Hepatocyte (in vitro differentiated cells): Measurements from ENCODE around the gene CUX1. TPM values are rescaled to one million over a fixed set of nuclear protein-coding genes. Genes with fewer than 3 reads are reported as not detected.

Experiments
- DNase-seq: peaks from one replicate; pipeline ENCODE4 v3.0.0-alpha.2; 2016; ENCODE audit warnings: low spot score
- H2AFZ ChIP-seq: fragments of 200-600 bp; sonication (generic); 2 replicates; pipeline ENCODE4 v1.6.0; 2016; ENCODE audit warnings: antibody characterized with exemption, mild to moderate bottlenecking
- H3K27ac ChIP-seq: fragments of 200-600 bp; sonication (generic); 2 replicates; pipeline ENCODE4 v1.5.1; 2016; ENCODE audit warnings: mild to moderate bottlenecking
- H3K27me3 ChIP-seq: fragments of 200-600 bp; sonication (generic); 2 replicates; pipeline ENCODE4 v1.6.1; 2016
- H3K36me3 ChIP-seq: fragments of 200-600 bp; sonication (generic); replicated peaks from 2 replicates; pipeline ENCODE4 v1.5.1; 2016; ENCODE audit warnings: low read depth; ENCODE audit not compliant: insufficient read depth
- H3K4me1 ChIP-seq: fragments of 200-600 bp; sonication (generic); 2 replicates; pipeline ENCODE4 v1.5.1; 2016; ENCODE audit warnings: mild to moderate bottlenecking, moderate library complexity; ENCODE audit not compliant: insufficient read depth
- H3K4me2 ChIP-seq: fragments of 200-600 bp; sonication (generic); 2 replicates; pipeline ENCODE4 v1.6.0; 2016
- H3K4me3 ChIP-seq: fragments of 200-600 bp; sonication (generic); 2 replicates; pipeline ENCODE4 v1.5.1; 2016; ENCODE audit warnings: mild to moderate bottlenecking
- H3K79me2 ChIP-seq: fragments of 200-600 bp; sonication (generic); 2 replicates; pipeline ENCODE4 v1.6.0; 2017; ENCODE audit warnings: mild to moderate bottlenecking
- H3K9me2 ChIP-seq: fragments of 200-600 bp; sonication (generic); replicated peaks from 2 replicates; pipeline ENCODE4 v1.6.0; 2017; ENCODE audit warnings: mild to moderate bottlenecking; ENCODE audit not compliant: insufficient read depth
- H3K9me3 ChIP-seq: fragments of 200-600 bp; sonication (generic); 2 replicates; pipeline ENCODE4 v1.5.1; 2016; ENCODE audit warnings: low read depth, mild to moderate bottlenecking
- H4K20me1 ChIP-seq: fragments of 200-600 bp; sonication (generic); 2 replicates; pipeline ENCODE4 v1.6.0; 2016; ENCODE audit warnings: mild to moderate bottlenecking; ENCODE audit not compliant: insufficient read depth, poor library complexity, severe bottlenecking
- EZH2 ChIP-seq: fragments of 200-600 bp; sonication (generic); IDR thresholded peaks from 2 replicates; pipeline ENCODE4 v1.6.1; 2016; ENCODE audit warnings: antibody characterized with exemption, mild to moderate bottlenecking, borderline replicate concordance
- EZH2phosphoT487 ChIP-seq: fragments of 200-600 bp; sonication (generic); IDR thresholded peaks from one replicate; pipeline ENCODE4 v1.6.1; 2018; ENCODE audit warnings: antibody characterized with exemption, mild to moderate bottlenecking, low read depth, moderate library complexity; ENCODE audit not compliant: unreplicated experiment, severe bottlenecking
- WGBS: methylation state at CpG from one replicate; pipeline ENCODE4 v1.1.6; 2016; ENCODE audit warnings: low lambda C conversion rate; ENCODE audit errors: missing lambda C conversion rate; 5-methylcytosine and 5-hydroxymethylcytosine counted together
- polyA plus RNA-seq: library from polyadenylated mRNA; unstranded; fragments of >200 nt; fragmentation: Nextera tagmentation; extraction: Ambion mirVana; gene quantifications from 2 replicates; pipeline ENCODE4 v1.2.1, GENCODE V29; 2016
- total RNA-seq: library from RNA; depleted of rRNA; stranded (reverse); fragments of >200 nt; gene quantifications from 2 replicates; pipeline ENCODE4 v1.2.3, GENCODE V29; 2014
- TF ChIP-seq, protein P1 (sequence below): fragments of 200-600 bp; sonication (generic); IDR thresholded peaks from 2 replicates; pipeline ENCODE4 v1.5.1; 2016; ENCODE audit warnings: antibody characterized with exemption, mild to moderate bottlenecking; ENCODE audit not compliant: poor library complexity

CUX1 gene
- total and polyA plus RNA-seq, 2 experiments from 2014 or later: 60.1 to 76.8 TPM

DNA sequence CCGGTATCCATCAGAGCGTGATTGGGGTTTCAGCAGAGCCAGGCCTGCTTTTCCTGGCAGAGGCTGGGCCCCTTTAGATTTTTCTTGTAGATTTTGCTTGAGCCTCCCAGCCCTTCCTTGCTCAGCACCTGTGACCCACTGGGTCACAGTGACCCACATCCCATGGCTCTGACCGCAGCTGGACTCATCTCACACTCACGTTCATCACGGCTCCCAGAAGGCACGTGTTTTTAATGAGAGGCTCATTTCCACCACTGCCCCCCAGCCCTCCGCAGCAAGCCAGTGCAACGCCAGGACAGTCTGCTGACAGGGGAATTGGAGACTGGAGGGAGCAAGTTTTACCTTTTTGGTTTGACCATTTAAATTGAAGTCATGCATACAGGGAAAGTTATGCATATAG, 155.7 kb downstream of the CUX1 start:
- no peak for TF ChIP-seq EZH2
- TF ChIP-seq EZH2phosphoT487: no peak
- TF ChIP-seq, protein P1, sequence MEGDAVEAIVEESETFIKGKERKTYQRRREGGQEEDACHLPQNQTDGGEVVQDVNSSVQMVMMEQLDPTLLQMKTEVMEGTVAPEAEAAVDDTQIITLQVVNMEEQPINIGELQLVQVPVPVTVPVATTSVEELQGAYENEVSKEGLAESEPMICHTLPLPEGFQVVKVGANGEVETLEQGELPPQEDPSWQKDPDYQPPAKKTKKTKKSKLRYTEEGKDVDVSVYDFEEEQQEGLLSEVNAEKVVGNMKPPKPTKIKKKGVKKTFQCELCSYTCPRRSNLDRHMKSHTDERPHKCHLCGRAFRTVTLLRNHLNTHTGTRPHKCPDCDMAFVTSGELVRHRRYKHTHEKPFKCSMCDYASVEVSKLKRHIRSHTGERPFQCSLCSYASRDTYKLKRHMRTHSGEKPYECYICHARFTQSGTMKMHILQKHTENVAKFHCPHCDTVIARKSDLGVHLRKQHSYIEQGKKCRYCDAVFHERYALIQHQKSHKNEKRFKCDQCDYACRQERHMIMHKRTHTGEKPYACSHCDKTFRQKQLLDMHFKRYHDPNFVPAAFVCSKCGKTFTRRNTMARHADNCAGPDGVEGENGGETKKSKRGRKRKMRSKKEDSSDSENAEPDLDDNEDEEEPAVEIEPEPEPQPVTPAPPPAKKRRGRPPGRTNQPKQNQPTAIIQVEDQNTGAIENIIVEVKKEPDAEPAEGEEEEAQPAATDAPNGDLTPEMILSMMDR: no peak
- peaks cover 80% of the 10 kb centered on the region for H3K79me2 ChIP-seq
- H4K20me1 ChIP-seq: peaks cover 15% of the 10 kb centered on the region
- no peak overlapping the region for H2AFZ ChIP-seq
- H3K36me3 ChIP-seq: no peaks in the 10 kb centered on the region
- no peak overlapping the region for H3K27ac ChIP-seq
- WGBS: 86% methylated on average over 8 of the region's 8 CpGs
- DNase-seq: no peak
- H3K9me2 ChIP-seq: no peaks in the 10 kb centered on the region
- no peaks in the 10 kb centered on the region for H3K9me3 ChIP-seq
- peaks cover 4% of the 10 kb centered on the region for H3K4me1 ChIP-seq
- no peaks in the 10 kb centered on the region for H3K27me3 ChIP-seq
- H3K4me3 ChIP-seq: no peak overlapping the region
- no peak overlapping the region for H3K4me2 ChIP-seq

DNA sequence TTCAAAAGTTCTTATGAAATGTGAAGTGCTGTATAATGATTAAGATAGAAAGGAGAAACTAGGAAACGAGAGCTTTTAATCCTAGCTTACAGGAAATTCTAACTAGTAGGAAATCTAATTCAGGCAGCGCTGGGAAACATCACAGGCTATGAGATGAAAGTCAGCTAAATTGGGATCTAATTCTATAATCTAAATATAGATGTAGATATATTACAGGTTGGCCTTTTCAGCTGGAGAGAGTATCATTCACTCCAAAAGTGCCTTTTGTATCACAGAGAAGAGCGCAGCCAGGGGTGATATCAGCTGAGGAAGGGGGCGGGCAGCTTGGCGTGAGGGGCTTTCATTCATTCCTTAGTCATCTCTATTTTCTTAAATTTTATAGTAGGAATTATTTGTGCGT, 157.0 kb downstream of the CUX1 start:
- Histone ChIP-seq H3K79me2 (peaks cover 81% of the 10 kb centered on the region), H3K9me3 (no peaks in the 10 kb centered on the region), H3K4me3 (no peak overlapping the region), H3K4me2 (no peak overlapping the region), H3K9me2 (no peaks in the 10 kb centered on the region), H3K36me3 (no peaks in the 10 kb centered on the region), H3K27ac (no peak overlapping the region), H4K20me1 (peaks cover 21% of the 10 kb centered on the region), H3K4me1 (peaks cover 4% of the 10 kb centered on the region), H3K27me3 (no peaks in the 10 kb centered on the region), H2AFZ (no peak overlapping the region)
- 90% methylated on average over 6 of the region's 6 CpGs for WGBS
- TF ChIP-seq, protein P1: no peak
- no peak for TF ChIP-seq EZH2
- no peak for TF ChIP-seq EZH2phosphoT487
- no peak for DNase-seq

DNA sequence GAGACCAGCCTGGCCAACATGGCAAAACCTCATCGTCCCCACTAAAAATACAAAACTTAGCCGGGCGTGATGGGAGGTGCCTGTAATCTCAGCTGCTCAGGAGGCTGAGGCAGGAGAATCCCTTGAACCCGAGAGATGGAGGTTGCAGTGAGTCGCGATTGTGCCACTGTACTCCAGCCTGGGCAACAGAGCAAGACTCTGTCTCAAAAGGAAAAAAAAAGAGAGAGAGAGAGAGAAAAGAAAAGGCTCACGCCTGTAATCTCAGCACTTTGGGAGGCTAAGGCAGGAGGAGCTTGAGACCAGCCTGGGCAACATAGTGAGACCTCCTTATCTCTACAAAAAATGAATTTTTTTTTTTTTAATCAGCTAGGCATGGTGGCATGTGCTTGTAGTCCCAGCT, 157.6 kb downstream of the CUX1 start:
- peaks cover 83% of the 10 kb centered on the region for H3K79me2 ChIP-seq

More for the DNA sequence above, 157.6 kb downstream of the CUX1 start:
- Histone ChIP-seq H3K4me1 (peaks cover 4% of the 10 kb centered on the region), H3K9me2 (no peaks in the 10 kb centered on the region), H3K4me3 (no peak overlapping the region), H2AFZ (no peak overlapping the region), H3K9me3 (no peaks in the 10 kb centered on the region), H4K20me1 (peaks cover 20% of the 10 kb centered on the region), H3K27ac (peak overlapping the region; percentile 66), H3K27me3 (no peaks in the 10 kb centered on the region), H3K36me3 (no peaks in the 10 kb centered on the region), H3K4me2 (no peak overlapping the region)
- DNase-seq: no peak
- TF ChIP-seq EZH2phosphoT487 (no peak), EZH2 (no peak)
- TF ChIP-seq, protein P1: no peak
- 92% methylated on average over 7 of the region's 7 CpGs for WGBS
